Right lobe of liver (tissue), 6 donors: Measurements from ENCODE around the gene KCNQ4. TPM values are rescaled to one million over a fixed set of nuclear protein-coding genes. Genes with fewer than 3 reads are reported as not detected.

Experiments
- ATAC-seq, 4 donors: fragments of 200-7000 bp; cut with Tn5 transposase; one replicate each; pipeline ENCODE4 v1.9.1; 2020; ENCODE audit warnings: mild to moderate bottlenecking in 4 of 4, moderate library complexity in 4 of 4
- DNase-seq, 3 donors: peaks; one replicate each; pipeline ENCODE4 v3.0.0-alpha.2; 2020
- H3K27ac ChIP-seq, 3 donors: fragments of 200-600 bp; one replicate each; pipeline ENCODE4 v1.8.0; 2022
- H3K27me3 ChIP-seq, 2 donors: fragments of 200-600 bp; one replicate each; pipeline ENCODE4 v1.8.0; 2022
- H3K36me3 ChIP-seq, 4 donors: fragments of 200-600 bp; sonication (generic) in 1 of 4; one replicate each; pipeline versions ENCODE4 v1.5.1 to v1.8.0; 2017 to 2022; ENCODE audit warnings: control low read depth in 1 of 4
- H3K4me1 ChIP-seq, 4 donors: fragments of 200-600 bp; sonication (generic) in 1 of 4; one replicate each; pipeline versions ENCODE4 v1.5.1 to v1.8.0; 2017 to 2022; ENCODE audit warnings: control low read depth in 1 of 4
- H3K4me3 ChIP-seq, 3 donors: fragments of 200-600 bp; one replicate each; pipeline ENCODE4 v1.8.0; 2022
- H3K9me3 ChIP-seq, 4 donors: fragments of 200-600 bp; sonication (generic) in 1 of 4; one replicate each; pipeline versions ENCODE4 v1.5.1 to v1.8.0; 2017 to 2022; ENCODE audit warnings: control low read depth in 1 of 4
- POLR2A ChIP-seq: fragments of 450-650 bp; IDR thresholded peaks from one replicate; pipeline ENCODE4 v1.6.1; 2017; ENCODE audit warnings: antibody characterized with exemption, mild to moderate bottlenecking
- WGBS: methylation state at CpG from one replicate; pipeline ENCODE4 v1.1.6; 2018; ENCODE audit warnings: low coverage, low lambda C conversion rate; ENCODE audit not compliant: insufficient coverage; ENCODE audit errors: missing lambda C conversion rate; 5-methylcytosine and 5-hydroxymethylcytosine counted together
- intact Hi-C, 2 donors: fragments of 100-400 bp; cut with DNase I; formaldehyde crosslinking; loops; one replicate each; pipeline versions ENCODE4 v1.11.2 to v1.14.1; 2022
- total RNA-seq, 6 experiments: library from RNA; depleted of rRNA in 2 of 6; stranded (reverse); fragments of >200 nt in 2 of 6; fragmentation: NEBNext Ultra II Directional in 3 of 6; extraction: Animal tissue kit (Norgen Biotek cat#: 25700) in 3 of 6; gene quantifications; one replicate each; pipeline versions ENCODE4 v1.1.0 to v1.2.4, GENCODE V29; 2016 to 2023
- TF ChIP-seq, protein P1 (sequence below), 4 donors: fragments of 200-600 bp in 3 of 4; fragments of 450-650 bp in 1 of 4; IDR thresholded peaks; one replicate each; pipeline versions ENCODE4 v1.5.1 to v1.8.0; 2016 to 2022; ENCODE audit warnings: antibody characterized with exemption in 4 of 4, mild to moderate bottlenecking in 2 of 4
- donor health status: DM: no; HTN: yes; CAD: no.
- donor health status: DM: no; HTN: no; CAD: no.
- donor health status: DM: no; HTN: no; CAD: no.
- donor health status: DM: no; HTN: yes; CAD: no.
- donor health status: DM: no; HTN: yes; CAD: no.

KCNQ4 gene
- total RNA-seq, 6 experiments from 2014 or later: 0.12 to 0.23 (median 0.15) TPM

DNA sequence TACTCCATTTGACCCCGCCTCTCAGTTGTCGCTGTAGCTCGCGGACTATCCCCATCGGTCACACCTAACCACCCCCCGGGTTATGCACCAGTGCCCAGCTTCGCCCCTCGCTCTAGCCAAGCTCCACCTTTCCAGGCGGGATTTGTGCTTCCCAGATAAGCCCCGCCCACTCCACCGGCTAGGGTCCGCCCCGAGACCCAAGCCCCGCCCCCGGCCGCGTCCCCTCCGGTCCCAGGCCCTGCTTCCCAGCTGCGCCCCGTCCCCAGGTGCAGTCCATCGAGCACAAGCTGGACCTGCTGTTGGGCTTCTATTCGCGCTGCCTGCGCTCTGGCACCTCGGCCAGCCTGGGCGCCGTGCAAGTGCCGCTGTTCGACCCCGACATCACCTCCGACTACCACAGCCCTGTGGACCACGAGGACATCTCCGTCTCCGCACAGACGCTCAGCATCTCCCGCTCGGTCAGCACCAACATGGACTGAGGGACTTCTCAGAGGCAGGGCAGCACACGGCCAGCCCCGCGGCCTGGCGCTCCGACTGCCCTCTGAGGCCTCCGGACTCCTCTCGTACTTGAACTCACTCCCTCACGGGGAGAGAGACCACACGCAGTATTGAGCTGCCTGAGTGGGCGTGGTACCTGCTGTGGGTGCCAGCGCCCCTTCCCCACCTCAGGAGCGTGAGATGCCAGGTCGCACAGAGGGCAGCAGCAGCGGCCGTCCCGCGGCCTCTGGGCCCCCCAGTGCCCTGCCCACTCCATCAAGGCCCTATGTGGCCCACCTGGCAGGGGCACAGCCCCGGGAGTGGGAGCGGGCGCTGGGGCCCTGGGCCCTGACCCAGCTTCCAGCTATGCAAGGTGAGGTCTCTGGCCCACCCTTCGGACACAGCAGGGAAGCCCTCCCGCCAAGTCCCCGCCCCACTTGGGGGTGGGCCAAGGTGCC is 54.7 kb downstream of the KCNQ4 start:
- DNase-seq: no peak
- intact Hi-C loops: no loop called here
- TF ChIP-seq, protein P1, sequence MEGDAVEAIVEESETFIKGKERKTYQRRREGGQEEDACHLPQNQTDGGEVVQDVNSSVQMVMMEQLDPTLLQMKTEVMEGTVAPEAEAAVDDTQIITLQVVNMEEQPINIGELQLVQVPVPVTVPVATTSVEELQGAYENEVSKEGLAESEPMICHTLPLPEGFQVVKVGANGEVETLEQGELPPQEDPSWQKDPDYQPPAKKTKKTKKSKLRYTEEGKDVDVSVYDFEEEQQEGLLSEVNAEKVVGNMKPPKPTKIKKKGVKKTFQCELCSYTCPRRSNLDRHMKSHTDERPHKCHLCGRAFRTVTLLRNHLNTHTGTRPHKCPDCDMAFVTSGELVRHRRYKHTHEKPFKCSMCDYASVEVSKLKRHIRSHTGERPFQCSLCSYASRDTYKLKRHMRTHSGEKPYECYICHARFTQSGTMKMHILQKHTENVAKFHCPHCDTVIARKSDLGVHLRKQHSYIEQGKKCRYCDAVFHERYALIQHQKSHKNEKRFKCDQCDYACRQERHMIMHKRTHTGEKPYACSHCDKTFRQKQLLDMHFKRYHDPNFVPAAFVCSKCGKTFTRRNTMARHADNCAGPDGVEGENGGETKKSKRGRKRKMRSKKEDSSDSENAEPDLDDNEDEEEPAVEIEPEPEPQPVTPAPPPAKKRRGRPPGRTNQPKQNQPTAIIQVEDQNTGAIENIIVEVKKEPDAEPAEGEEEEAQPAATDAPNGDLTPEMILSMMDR (IDR thresholded peaks at IDR 0.05): no peak
- no peak for TF ChIP-seq POLR2A
- Histone ChIP-seq H3K27me3 (no peaks in the 10 kb centered on the region), H3K36me3 (no peaks in the 10 kb centered on the region), H3K4me3 (no peak overlapping the region), H3K4me1 (no peaks in the 10 kb centered on the region), H3K9me3 (no peaks in the 10 kb centered on the region), H3K27ac (no peak overlapping the region)
- 76% methylated on average over 19 of the region's 60 CpGs for WGBS
- ATAC-seq: peak in 1 of 4 donors; percentile 11

DNA sequence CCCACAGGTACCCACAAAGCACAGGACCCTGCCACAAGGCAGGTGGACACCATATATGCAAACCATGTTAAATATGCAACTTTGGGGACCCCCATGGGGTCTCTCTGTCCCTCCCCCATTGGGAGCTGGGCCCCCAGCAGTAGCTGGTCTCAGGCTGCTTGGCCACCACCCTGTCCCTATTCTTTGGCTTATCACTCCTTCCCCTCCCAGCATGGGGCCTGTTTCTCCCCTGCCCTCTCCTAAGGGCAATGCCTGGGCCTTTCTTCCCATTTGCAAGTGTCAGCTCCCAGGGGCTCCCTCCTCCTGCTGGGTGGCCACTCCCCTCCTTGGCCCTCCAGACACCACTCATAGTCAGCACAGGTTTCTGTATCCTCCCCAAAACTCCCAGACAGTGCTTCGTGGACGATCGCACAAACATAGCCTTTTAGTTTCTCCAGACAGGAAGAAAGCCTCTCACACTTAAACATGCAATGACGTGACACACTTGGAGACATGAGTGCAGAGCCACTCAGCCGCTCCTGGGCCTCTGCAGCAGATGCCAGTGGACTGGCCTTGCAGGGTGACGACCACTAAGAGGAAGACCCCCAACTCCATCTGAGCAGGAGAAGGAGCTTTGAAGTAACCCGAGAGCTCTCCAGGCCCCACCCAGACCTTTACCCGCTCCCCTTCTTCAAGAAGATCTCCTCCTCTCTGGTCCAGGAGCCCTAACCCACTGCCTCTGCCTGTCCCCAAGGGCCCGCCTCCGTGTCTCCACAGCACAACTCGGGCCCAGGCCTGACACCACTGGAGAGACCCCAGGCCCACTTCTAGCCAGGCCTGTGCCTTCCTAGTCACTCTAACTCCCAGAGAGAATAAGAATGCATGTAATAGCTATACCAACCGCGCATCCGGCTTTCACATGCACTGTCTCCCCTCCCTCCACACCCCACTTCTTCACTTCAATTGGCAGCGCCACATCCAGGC is 55.7 kb downstream of the KCNQ4 start:
- TF ChIP-seq, protein P1 (IDR thresholded peaks at IDR 0.05): no peak
- no peak for TF ChIP-seq POLR2A
- Histone ChIP-seq H3K36me3 (no peaks in the 10 kb centered on the region), H3K9me3 (no peaks in the 10 kb centered on the region), H3K27me3 (no peaks in the 10 kb centered on the region), H3K4me3 (no peak overlapping the region), H3K4me1 (no peaks in the 10 kb centered on the region), H3K27ac (no peak overlapping the region)
- ATAC-seq: no peak
- WGBS: 92% methylated on average over 11 of the region's 15 CpGs
- no peak for DNase-seq
- intact Hi-C loops: no loop called here

DNA sequence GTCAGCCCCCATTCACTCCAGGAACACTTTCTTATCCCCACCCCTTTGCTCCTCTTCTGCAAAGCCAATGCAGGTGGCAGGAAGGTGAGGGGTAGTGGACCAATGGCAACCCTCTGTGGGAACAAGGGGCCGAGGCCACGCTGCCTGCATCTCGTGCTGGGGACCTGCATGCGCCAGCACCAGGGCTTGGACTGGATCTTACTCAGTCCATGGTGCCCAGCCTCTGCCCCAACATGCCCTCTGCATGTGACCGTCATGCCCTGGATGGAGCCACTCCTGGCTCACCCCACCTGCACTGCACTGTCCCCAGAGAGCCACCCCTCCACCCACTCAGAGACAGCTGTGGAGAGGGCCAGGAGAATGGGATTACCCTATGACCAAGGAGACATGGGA is 56.4 kb downstream of the KCNQ4 start:
- intact Hi-C loops: loop anchor here in 1 of 2 donors (10.0 kb wide), 2 partner anchors 155 to 205 kb away; no protein-coding TSS in a partner anchor
- Histone ChIP-seq H3K4me1 (no peaks in the 10 kb centered on the region), H3K27ac (no peak overlapping the region), H3K27me3 (no peaks in the 10 kb centered on the region), H3K4me3 (no peak overlapping the region), H3K36me3 (no peaks in the 10 kb centered on the region), H3K9me3 (no peaks in the 10 kb centered on the region)
- ATAC-seq (peak in 1 of 4 donors; percentile 24), DNase-seq (no peak)
- TF ChIP-seq, protein P1 (IDR thresholded peaks at IDR 0.05): no peak
- no peak for TF ChIP-seq POLR2A
- WGBS: no CpG with 5 or more reads among the region's 5 CpGs

DNA sequence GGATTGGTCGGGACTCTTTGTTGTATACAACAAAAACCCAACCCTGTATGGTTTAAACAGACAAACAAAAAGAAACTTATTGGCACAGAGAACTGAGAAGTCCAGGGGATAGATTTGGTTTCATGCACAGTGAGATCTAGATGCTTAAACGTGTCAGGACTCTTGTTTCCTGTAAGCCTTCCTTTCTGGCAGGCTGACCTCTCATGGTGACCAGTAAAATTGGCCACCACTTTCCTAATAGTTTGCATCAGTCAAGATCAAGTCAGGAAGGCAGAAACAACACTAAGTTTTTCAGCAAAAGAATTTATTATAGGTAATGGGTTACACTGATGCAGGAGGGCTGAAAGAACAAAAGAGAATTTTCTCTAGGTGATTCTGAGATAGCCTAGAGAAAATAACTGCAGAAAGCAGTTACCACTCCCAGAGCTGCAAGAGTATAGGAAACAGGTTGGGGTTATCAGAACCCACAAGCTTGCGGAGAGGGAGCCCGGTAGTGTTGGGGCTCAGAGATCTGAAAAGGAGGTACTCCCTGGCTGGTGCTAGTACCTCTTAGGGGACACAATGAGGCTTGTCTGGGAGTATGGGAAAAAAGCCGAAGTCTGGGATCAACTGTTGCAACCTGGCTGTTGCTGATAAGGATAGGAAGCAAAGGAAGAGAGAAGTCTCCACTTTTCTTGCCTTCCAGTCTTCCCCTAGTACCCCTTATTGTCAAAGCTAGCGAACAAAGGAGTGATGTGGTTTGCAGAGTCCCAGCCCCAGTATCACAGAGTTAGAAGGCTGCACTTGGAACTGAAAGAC is 57.1 kb downstream of the KCNQ4 start:
- WGBS: 41% methylated on average over 6 of the region's 6 CpGs
- Histone ChIP-seq H3K4me1 (no peaks in the 10 kb centered on the region), H3K27me3 (no peaks in the 10 kb centered on the region), H3K9me3 (no peaks in the 10 kb centered on the region), H3K36me3 (no peaks in the 10 kb centered on the region), H3K4me3 (no peak overlapping the region), H3K27ac (no peak overlapping the region)
- DNase-seq: no peak
- ATAC-seq: no peak
- intact Hi-C loops: loop anchor here in 1 of 2 donors (10.0 kb wide), 2 partner anchors 156 to 206 kb away; no protein-coding TSS in a partner anchor
- TF ChIP-seq POLR2A: no peak
- TF ChIP-seq, protein P1 (IDR thresholded peaks at IDR 0.05): no peak
